Activated naive CD4-positive, alpha-beta T cell treated with anti-CD3 and anti-CD28 coated beads, Interleukin-2, amount 50 U/mL, for 24 hours (primary cell): Measurements from ENCODE around the gene DHX35.

Source experiments
- H3K27ac Mint-ChIP-seq: one replicate; pipeline ENCODE4 v1.8.0; 2021; ENCODE audit warnings: mild to moderate bottlenecking, mixed read lengths
- H3K27me3 Mint-ChIP-seq: one replicate; pipeline ENCODE4 v1.8.0; 2021; ENCODE audit warnings: mixed read lengths
- H3K36me3 Mint-ChIP-seq: one replicate; pipeline ENCODE4 v1.8.0; 2021; ENCODE audit warnings: mixed read lengths
- H3K4me1 Mint-ChIP-seq: one replicate; pipeline ENCODE4 v1.8.0; 2021; ENCODE audit warnings: mixed read lengths
- H3K4me3 Mint-ChIP-seq: one replicate; pipeline ENCODE4 v1.8.0; 2021; ENCODE audit warnings: mild to moderate bottlenecking, mixed read lengths
- H3K9me3 Mint-ChIP-seq: one replicate; pipeline ENCODE4 v1.8.0; 2021; ENCODE audit warnings: mixed read lengths

DHX35 gene

GRCh38 chr20:39072653-39073052 lies 110.5 kb downstream of the DHX35 start:
- Mint-ChIP-seq H3K27me3 (peaks cover 18% of the 10 kb centered on the region), H3K36me3 (no peaks in the 10 kb centered on the region), H3K9me3 (peaks cover 5% of the 10 kb centered on the region), H3K4me3 (no peak overlapping the region), H3K4me1 (no peaks in the 10 kb centered on the region), H3K27ac (no peak overlapping the region)

- Mint-ChIP-seq H3K27me3 (peaks cover 10% of the 10 kb centered on the region), H3K27ac (no peak overlapping the region), H3K4me1 (no peaks in the 10 kb centered on the region), H3K4me3 (no peak overlapping the region), H3K9me3 (no peaks in the 10 kb centered on the region), H3K36me3 (no peaks in the 10 kb centered on the region)
These were observed 113.6 kb downstream of the DHX35 start for GRCh38 chr20:39075731-39076130.

- no peak overlapping the region for H3K27ac Mint-ChIP-seq
- no peaks in the 10 kb centered on the region for H3K36me3 Mint-ChIP-seq
- no peaks in the 10 kb centered on the region for H3K4me1 Mint-ChIP-seq
- H3K27me3 Mint-ChIP-seq = peaks cover 11% of the 10 kb centered on the region
- H3K4me3 Mint-ChIP-seq = no peak overlapping the region
- H3K9me3 Mint-ChIP-seq = no peaks in the 10 kb centered on the region
These were observed 114.8 kb downstream of the DHX35 start for GRCh38 chr20:39076958-39077357.

GRCh38 chr20:39080326-39080725 lies 118.2 kb downstream of the DHX35 start:
- Mint-ChIP-seq H3K27me3 (peaks cover 11% of the 10 kb centered on the region), H3K9me3 (no peaks in the 10 kb centered on the region), H3K27ac (no peak overlapping the region), H3K4me3 (no peak overlapping the region), H3K4me1 (no peaks in the 10 kb centered on the region), H3K36me3 (no peaks in the 10 kb centered on the region)

GRCh38 chr20:39081255-39081654 lies 119.1 kb downstream of the DHX35 start:
- no peak overlapping the region for H3K27ac Mint-ChIP-seq
- peaks cover 13% of the 10 kb centered on the region for H3K27me3 Mint-ChIP-seq

GRCh38 chr20:39082622-39083398 lies 120.7 kb downstream of the DHX35 start:
- H3K4me1 Mint-ChIP-seq = no peaks in the 10 kb centered on the region
- H3K27ac Mint-ChIP-seq = no peak overlapping the region
- no peaks in the 10 kb centered on the region for H3K9me3 Mint-ChIP-seq
- H3K27me3 Mint-ChIP-seq = peaks cover 12% of the 10 kb centered on the region
- no peaks in the 10 kb centered on the region for H3K36me3 Mint-ChIP-seq
- no peak overlapping the region for H3K4me3 Mint-ChIP-seq

More at GRCh38 chr20:39081255-39081654, 119.1 kb downstream of the DHX35 start:
- Mint-ChIP-seq H3K36me3 (no peaks in the 10 kb centered on the region), H3K9me3 (no peaks in the 10 kb centered on the region), H3K4me3 (no peak overlapping the region), H3K4me1 (no peaks in the 10 kb centered on the region)

GRCh38 chr20:39083761-39084160 lies 121.6 kb downstream of the DHX35 start:
- no peaks in the 10 kb centered on the region for H3K36me3 Mint-ChIP-seq
- no peak overlapping the region for H3K4me3 Mint-ChIP-seq
- H3K4me1 Mint-ChIP-seq = no peaks in the 10 kb centered on the region

GRCh38 chr20:39089029-39089428 lies 126.9 kb downstream of the DHX35 start:
- peaks cover 8% of the 10 kb centered on the region for H3K27me3 Mint-ChIP-seq
- H3K36me3 Mint-ChIP-seq = no peaks in the 10 kb centered on the region
- H3K27ac Mint-ChIP-seq = no peak overlapping the region
- no peak overlapping the region for H3K4me3 Mint-ChIP-seq
- H3K9me3 Mint-ChIP-seq = no peaks in the 10 kb centered on the region
- H3K4me1 Mint-ChIP-seq = peaks cover 5% of the 10 kb centered on the region

More at GRCh38 chr20:39083761-39084160, 121.6 kb downstream of the DHX35 start:
- Mint-ChIP-seq H3K27me3 (peaks cover 9% of the 10 kb centered on the region), H3K9me3 (no peaks in the 10 kb centered on the region), H3K27ac (no peak overlapping the region)
